ENCODE measurements around the gene ECEL1.

GRCh38 chr2:232478571-232479340, 8.9 kb downstream of the ECEL1 start:
- TF ChIP-seq CTCF (IDR thresholded peaks at IDR 0.05; ENCODE audit: poor library complexity) (no peak), EZH2 (IDR thresholded peaks at IDR 0.05; ENCODE audit: borderline replicate concordance) (no peak)
